Central memory CD4-positive, alpha-beta T cell (primary cell): Measurements from ENCODE around the gene MPIG6B.
"Not testable (repeated sequence)": the region's sequence is repeated elsewhere in the genome, so short reads cannot be mapped to it uniquely, and the experiment has no call there.

Experiments
- DNase-seq: peaks from one replicate; pipeline ENCODE4 v3.0.0; 2022

The MPIG6B gene

GRCh38 chr6:31701666-31702404 is 21.3 kb upstream of the MPIG6B start:
- DNase-seq, result no peak

- no peak for DNase-seq
Measured at GRCh38 chr6:31702405-31702818, 20.8 kb upstream of the MPIG6B start.

GRCh38 chr6:31702819-31703716 is 20.1 kb upstream of the MPIG6B start, which contains the start of gene ABHD16A:
TSS of gene ABHD16A (minus strand) at chr6:31703324. CDS start at chr6:31703281, 43 bp downstream.
- peak; percentile 96 for DNase-seq

- DNase-seq, result no peak
Measured at GRCh38 chr6:31705931-31706330, 17.2 kb upstream of the MPIG6B start.

- DNase-seq, result no peak
Measured at GRCh38 chr6:31706599-31706998, 16.6 kb upstream of the MPIG6B start, which contains the start of gene LY6G6F. TSS of gene LY6G6F (plus strand) at chr6:31706866. CDS start at chr6:31706907, 41 bp downstream.

- no peak for DNase-seq
Measured at GRCh38 chr6:31707701-31708100, 15.5 kb upstream of the MPIG6B start.

GRCh38 chr6:31708224-31708623 is 14.9 kb upstream of the MPIG6B start:
- DNase-seq, result no peak

- DNase-seq, result not testable (repeated sequence)
Measured at GRCh38 chr6:31709157-31709556, 14.0 kb upstream of the MPIG6B start.

- DNase-seq, result no peak
Measured at GRCh38 chr6:31710523-31711219, 12.5 kb upstream of the MPIG6B start.

- no peak for DNase-seq
Measured at GRCh38 chr6:31711233-31711632, 11.9 kb upstream of the MPIG6B start.

- no peak for DNase-seq
Measured at GRCh38 chr6:31712296-31712695, 10.9 kb upstream of the MPIG6B start.

- no peak for DNase-seq
Measured at GRCh38 chr6:31713465-31713864, 9.7 kb upstream of the MPIG6B start.

GRCh38 chr6:31713991-31714684 is 9.0 kb upstream of the MPIG6B start:
- no peak for DNase-seq

GRCh38 chr6:31715022-31715958 is 7.9 kb upstream of the MPIG6B start, which contains the start of gene LY6G6D:
TSS of gene LY6G6D (plus strand) at chr6:31715348. CDS start at chr6:31715356, 8 bp downstream.
- DNase-seq, result no peak

- DNase-seq, result no peak
Measured at GRCh38 chr6:31717499-31718222, 5.5 kb upstream of the MPIG6B start.

- DNase-seq, result no peak
Measured at GRCh38 chr6:31718265-31718664, 4.9 kb upstream of the MPIG6B start.

GRCh38 chr6:31719001-31719400 is 4.2 kb upstream of the MPIG6B start:
- DNase-seq, result no peak

GRCh38 chr6:31720196-31720770 is 2.9 kb upstream of the MPIG6B start:
- DNase-seq, result no peak

GRCh38 chr6:31721351-31722020 is 1.7 kb upstream of the MPIG6B start, which contains the start of gene LY6G6C:
TSS of gene LY6G6C (minus strand) at chr6:31721746. CDS start at chr6:31721679, 67 bp downstream.
- no peak for DNase-seq
